Melanocyte of skin (primary cell): Measurements from ENCODE around the gene NISCH. TPM values are rescaled to one million over a fixed set of nuclear protein-coding genes. Genes with fewer than 3 reads are reported as not detected.

Experiments used
- total RNA-seq, 2 donors: library from RNA; depleted of rRNA; stranded (reverse); fragments of >200 nt; gene quantifications; 2 replicates each; pipeline ENCODE4 v1.2.3, GENCODE V29; 2012

Gene NISCH
- 10 to 100 TPM; 43.6 to 50.6 TPM for total RNA-seq

DNA sequence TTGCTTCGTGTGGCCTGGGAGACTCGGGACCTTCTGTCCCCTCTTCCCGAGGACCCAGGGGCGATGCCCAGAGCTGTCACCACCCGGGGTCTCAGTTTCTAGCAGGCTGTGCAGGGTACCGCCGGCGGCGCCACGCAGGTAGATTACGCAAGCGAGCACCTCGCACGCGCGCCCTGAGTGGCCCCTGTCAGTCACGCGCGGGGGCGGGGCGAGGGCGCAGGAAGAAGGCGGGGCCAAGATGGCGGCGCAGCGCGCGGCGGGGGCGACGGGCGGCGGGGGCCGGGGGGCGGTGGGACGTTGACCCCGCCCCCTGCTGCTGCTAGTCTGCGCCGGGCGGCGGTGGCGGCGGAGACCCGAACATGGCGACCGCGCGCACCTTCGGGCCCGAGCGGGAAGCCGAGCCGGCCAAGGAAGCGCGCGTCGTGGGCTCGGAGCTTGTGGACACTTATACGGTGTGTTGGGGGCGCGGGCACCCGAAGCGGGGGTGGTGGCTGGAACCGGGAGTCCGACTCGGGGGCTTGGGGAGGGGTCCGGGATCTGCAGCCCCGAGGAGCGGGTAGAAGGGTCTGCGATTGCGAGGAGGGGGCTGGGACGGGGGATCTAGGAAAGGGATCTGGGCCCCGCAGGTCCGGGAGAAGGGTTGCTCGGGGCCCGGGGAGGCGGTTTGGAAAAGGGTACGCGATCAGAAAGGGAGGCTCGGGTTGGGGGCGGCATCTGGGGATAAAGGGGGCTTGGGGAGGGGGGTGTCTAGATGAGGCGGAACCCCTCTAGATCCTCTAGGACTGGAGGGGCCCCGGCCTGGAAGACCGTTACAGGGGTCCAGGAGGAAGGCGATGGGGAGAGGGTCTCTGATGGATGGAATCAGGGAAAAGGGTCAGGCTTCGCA, at the start of gene NISCH:
Gene NISCH (plus strand): TSS at position 322 of the 886 bp plus-strand sequence. CDS start 38 bp downstream, at position 360.

GRCh38 chr3:52444860-52445793, 10.3 kb upstream of the NISCH start, which contains the start of gene SEMA3G:
TSS of gene SEMA3G (minus strand) at chr3:52445103. CDS start at chr3:52445027, 76 bp downstream.

GRCh38 chr3:52453496-52454249, 1.7 kb upstream of the NISCH start, which contains the start of gene TNNC1:
TSS of gene TNNC1 (minus strand) at chr3:52454041. CDS start at chr3:52454015, 26 bp downstream.

DNA sequence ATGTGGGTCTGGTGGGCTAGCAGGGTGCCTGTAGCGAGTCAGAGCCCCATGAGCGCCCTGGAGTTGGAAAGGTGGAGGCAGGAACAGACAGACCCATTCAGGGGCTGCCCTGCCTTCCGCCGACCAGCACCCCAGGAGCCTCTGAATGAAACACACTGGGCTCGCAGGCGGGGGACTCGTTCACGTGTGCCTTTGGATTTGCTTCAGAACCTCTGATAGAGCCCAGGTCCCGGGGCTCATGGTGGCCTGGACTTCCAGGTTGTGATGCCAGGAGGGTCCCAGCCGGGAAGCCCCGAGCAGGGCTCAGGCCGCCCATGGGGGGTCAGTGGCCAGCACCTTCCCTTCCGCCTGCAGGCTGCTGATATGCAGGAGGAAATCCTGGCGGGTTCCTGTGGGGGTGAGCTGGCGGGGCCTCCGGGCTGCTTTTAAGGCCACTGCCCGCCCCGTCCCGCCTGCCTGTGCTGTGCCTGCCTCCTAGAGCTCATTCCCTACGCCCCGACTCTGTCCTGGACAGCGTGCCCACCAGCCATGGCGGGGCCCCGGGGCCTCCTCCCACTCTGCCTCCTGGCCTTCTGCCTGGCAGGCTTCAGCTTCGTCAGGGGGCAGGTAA, 39.6 kb downstream of the NISCH start, which contains the start of gene STAB1:
Gene STAB1 (plus strand): TSS at position 453 of the 610 bp plus-strand sequence. CDS start 76 bp downstream, at position 529.

GRCh38 chr3:52533623-52534280, 78.3 kb downstream of the NISCH start, which contains the start of gene NT5DC2:
TSS of gene NT5DC2 (minus strand) at chr3:52533857. CDS start at chr3:52533737, 120 bp downstream.

DNA sequence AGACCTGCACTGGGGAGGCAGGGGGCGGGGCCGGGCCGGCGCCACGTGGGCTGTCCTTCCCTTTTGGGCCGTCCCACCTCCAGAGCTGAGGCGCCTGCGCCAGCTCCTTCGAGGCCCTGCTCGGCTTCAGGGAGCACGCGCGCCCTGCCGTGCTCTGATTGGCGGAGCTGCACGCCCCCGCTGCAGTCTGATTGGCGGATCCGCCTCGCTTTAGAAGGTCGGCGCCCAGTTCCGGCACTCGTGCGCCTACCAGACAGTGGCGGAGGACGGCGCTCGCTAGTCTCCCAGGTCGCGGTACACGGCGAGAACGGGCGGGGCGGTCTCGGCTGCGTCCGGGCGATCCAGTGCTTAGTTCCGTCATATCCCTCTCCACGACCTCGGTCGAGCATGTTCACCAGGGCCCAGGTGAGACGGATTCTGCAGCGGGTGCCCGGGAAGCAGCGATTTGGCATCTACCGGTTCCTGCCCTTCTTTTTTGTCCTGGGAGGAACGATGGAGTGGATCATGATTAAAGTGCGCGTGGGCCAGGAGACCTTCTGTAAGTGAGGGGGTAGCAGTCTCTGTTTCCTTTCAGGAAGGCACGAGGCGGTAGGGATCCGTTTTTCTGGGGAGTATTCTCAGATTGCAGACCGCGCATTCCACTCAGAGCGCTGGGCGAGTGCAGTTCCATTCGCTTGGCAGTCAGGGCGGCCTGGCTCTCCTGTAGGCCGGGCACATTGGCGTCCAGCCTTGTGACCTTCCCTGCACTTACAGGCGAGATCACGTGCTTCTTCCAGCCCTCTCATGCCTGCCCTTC, 81.2 kb downstream of the NISCH start, which contains the start of gene UQCC5:
Gene UQCC5 (plus strand): TSS at position 237 of the 796 bp plus-strand sequence. CDS start 151 bp downstream, at position 388.

Other genes with a start within 250 kb of the NISCH start
- gene TLR9, start 230.0 kb upstream of the NISCH start, total RNA-seq: not detected
- gene TWF2, start 216.4 kb upstream of the NISCH start, total RNA-seq: 100 to 1,000 TPM in 1 of 2 donors, 10 to 100 TPM in 1; 75.0 to 145 TPM
- 1 to 10 TPM; 5.5 to 6.7 TPM for gene PPM1M, start 209.8 kb upstream of the NISCH start, total RNA-seq
- gene WDR82, start 177.0 kb upstream of the NISCH start, total RNA-seq: 10 to 100 TPM; 46.1 to 63.3 TPM
- gene GLYCTK, start 167.8 kb upstream of the NISCH start, total RNA-seq: 10 to 100 TPM in 1 of 2 donors, 1 to 10 TPM in 1; 10.0 to 11.0 TPM
- gene DNAH1, start 139.3 kb upstream of the NISCH start, total RNA-seq: 1 to 10 TPM; 2.0 to 4.8 TPM
- 10 to 100 TPM; 74.0 to 76.9 TPM for gene BAP1, start 45.6 kb upstream of the NISCH start, total RNA-seq
- gene PHF7, start 44.9 kb upstream of the NISCH start, total RNA-seq: 10 to 100 TPM; 10.3 to 11.4 TPM
- gene SEMA3G, start 10.5 kb upstream of the NISCH start, total RNA-seq: under 1 TPM in 1 of 2 donors, not detected in 1; under 0.01 TPM
- gene TNNC1, start 1.6 kb upstream of the NISCH start, total RNA-seq: under 1 TPM in 1 of 2 donors, not detected in 1; 0.34 TPM
- gene STAB1, start 39.7 kb downstream of the NISCH start, total RNA-seq: under 1 TPM; under 0.01 to 0.33 TPM
- gene NT5DC2, start 78.3 kb downstream of the NISCH start, total RNA-seq: 10 to 100 TPM in 1 of 2 donors, 1 to 10 TPM in 1; 9.6 to 20.3 TPM
- 10 to 100 TPM; 15.7 to 16.5 TPM for gene UQCC5, start 81.0 kb downstream of the NISCH start, total RNA-seq
- 100 to 1,000 TPM; 131 to 284 TPM for gene PBRM1, start 230.3 kb downstream of the NISCH start, total RNA-seq
- gene GNL3, start 230.4 kb downstream of the NISCH start, total RNA-seq: 100 to 1,000 TPM; 137 to 183 TPM